HG03025 (cell line): ENCODE data around the gene RPL10A.

Source experiments
- ATAC-seq: cut with Tn5 transposase; IDR thresholded peaks from one replicate; pipeline ENCODE4 v1.9.1; 2021; ENCODE audit warnings: mild to moderate bottlenecking, moderate library complexity; ENCODE audit not compliant: unreplicated experiment, low FRiP score

Gene RPL10A

GRCh38 chr6:35474131-35474941, 6.1 kb downstream of the RPL10A start:
- no peak for ATAC-seq

GRCh38 chr6:35474942-35475570, 6.9 kb downstream of the RPL10A start:
- ATAC-seq = no peak

- no peak for ATAC-seq
Observed at GRCh38 chr6:35475573-35475972, 7.4 kb downstream of the RPL10A start.

GRCh38 chr6:35476004-35476403, 7.8 kb downstream of the RPL10A start:
- no peak for ATAC-seq

- ATAC-seq = no peak
Observed at GRCh38 chr6:35477028-35477427, 8.8 kb downstream of the RPL10A start.

- no peak for ATAC-seq
Observed at GRCh38 chr6:35477551-35478179, 9.5 kb downstream of the RPL10A start.

- ATAC-seq = no peak
Observed at GRCh38 chr6:35478259-35478658, 10.1 kb downstream of the RPL10A start.

- no peak for ATAC-seq
Observed at GRCh38 chr6:35480176-35480575, 12.0 kb downstream of the RPL10A start.

GRCh38 chr6:35481226-35481625, 13.0 kb downstream of the RPL10A start:
- no peak for ATAC-seq

GRCh38 chr6:35483062-35483461, 14.9 kb downstream of the RPL10A start:
- ATAC-seq = no peak

GRCh38 chr6:35483490-35483889, 15.3 kb downstream of the RPL10A start:
- ATAC-seq = no peak

GRCh38 chr6:35483893-35484645, 15.9 kb downstream of the RPL10A start:
- no peak for ATAC-seq

- no peak for ATAC-seq
Observed at GRCh38 chr6:35484921-35485392, 16.8 kb downstream of the RPL10A start.

GRCh38 chr6:35485402-35485877, 17.2 kb downstream of the RPL10A start:
- ATAC-seq = no peak

- ATAC-seq = no peak
Observed at GRCh38 chr6:35486005-35486925, 18.1 kb downstream of the RPL10A start.

GRCh38 chr6:35487658-35488516, 19.7 kb downstream of the RPL10A start:
- ATAC-seq = no peak

GRCh38 chr6:35488517-35488862, 20.3 kb downstream of the RPL10A start:
- no peak for ATAC-seq

- ATAC-seq = no peak
Observed at GRCh38 chr6:35489066-35489465, 20.9 kb downstream of the RPL10A start.
